ELF-1 (cell line): ENCODE results near the gene MGLL.
A peak's percentile ranks its signal among the peaks of the same experiment; 100 is the strongest.
"Not testable (repeated sequence)": the region's sequence is repeated elsewhere in the genome, so short reads cannot be mapped to it uniquely, and the experiment has no call there.

Experiments
- DNase-seq: peaks from one replicate; pipeline ENCODE4 v3.0.0-alpha.2; 2016; ENCODE audit warnings: low read depth, low spot score

Gene MGLL

DNA sequence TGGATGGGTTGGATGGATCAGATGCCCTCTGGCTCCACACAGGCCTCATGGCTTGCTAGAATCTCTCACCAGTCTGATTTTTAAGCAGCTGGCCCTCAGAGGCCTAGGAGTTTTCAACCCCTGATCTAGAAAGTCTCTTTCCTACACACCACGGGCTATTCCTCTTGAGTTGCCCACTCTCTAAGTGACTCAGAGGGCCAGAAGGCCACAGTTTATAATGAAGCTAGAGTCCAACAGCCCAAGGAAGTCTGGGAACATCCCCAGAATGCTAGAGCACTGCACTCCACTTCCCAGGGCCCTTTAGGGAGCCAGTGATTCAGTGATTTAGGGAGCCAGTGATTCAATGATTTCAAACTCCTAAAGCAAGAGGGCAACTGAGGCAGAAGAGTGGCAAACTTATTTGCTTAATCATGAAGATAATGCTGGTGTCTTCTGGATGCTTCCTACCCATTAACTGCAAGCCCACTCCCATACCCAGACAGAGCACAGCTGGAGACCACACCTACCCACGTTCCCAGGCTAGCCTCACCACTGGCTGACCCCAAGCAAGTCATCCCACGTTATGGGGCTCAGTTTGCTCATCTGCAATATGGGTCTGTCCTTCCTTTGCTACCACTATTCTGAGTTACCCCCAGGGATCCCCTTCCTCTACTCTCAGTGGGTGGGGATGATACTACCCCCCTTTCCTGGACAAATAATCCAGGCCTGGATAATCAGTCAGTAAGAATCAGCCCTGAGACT is 112.8 kb downstream of the MGLL start:
- no peak for DNase-seq

- no peak for DNase-seq
Measured at GRCh38 chr3:127708837-127709236, 113.5 kb downstream of the MGLL start.

GRCh38 chr3:127707851-127708411 is 114.4 kb downstream of the MGLL start:
- DNase-seq = no peak

GRCh38 chr3:127706785-127707351 is 115.4 kb downstream of the MGLL start:
- no peak for DNase-seq

DNA sequence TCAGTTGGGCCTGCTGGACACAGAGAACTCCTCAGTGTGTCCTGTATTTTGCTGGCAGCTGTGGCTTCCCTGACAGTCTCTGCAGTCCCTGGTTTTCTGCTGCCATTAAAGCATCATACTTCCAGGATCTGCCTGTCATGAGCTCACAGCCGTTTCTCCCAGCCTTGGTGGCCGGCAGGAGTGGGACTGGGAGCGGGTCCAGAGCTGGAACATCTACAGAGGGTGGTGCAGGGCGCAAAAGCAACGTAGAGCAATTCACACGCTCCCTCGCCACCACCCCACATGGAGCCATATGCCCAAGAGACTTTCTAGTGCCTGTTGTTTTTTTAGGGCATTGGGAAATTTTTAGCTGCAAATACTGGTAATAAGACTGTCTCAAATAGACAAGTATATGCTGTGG is 116.0 kb downstream of the MGLL start:
- no peak for DNase-seq

GRCh38 chr3:127704840-127705239 is 117.5 kb downstream of the MGLL start:
- DNase-seq = not testable (repeated sequence)

DNA sequence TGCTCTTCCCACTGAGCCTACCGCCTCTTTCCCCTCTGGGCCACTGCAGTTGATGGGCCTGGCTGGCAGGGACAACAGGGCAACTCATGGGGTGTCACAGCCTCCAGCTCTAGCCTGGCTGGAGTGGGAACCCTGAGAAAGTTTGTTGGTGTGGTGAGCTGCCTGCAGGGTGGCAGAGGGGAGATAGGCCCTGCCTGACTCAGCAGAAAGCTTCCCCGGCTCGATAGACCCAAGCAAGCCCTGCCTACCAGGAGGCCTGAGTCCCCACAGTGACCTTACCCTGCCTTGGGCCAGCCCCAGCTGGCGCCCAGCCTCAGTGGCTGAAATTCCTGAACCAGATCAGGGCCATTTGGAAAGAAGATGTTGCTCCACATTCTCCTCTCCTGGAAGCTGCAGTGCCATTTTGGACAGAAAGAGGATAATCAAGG is 120.2 kb downstream of the MGLL start:
- DNase-seq = no peak

GRCh38 chr3:127701280-127701911 is 120.9 kb downstream of the MGLL start:
- DNase-seq = no peak

- no peak for DNase-seq
Measured at GRCh38 chr3:127700406-127700805, 121.9 kb downstream of the MGLL start.

- DNase-seq = no peak
Measured at GRCh38 chr3:127699416-127700300, 122.7 kb downstream of the MGLL start.

- no peak for DNase-seq
Measured at GRCh38 chr3:127698691-127699415, 123.5 kb downstream of the MGLL start.

- DNase-seq = no peak
Measured at GRCh38 chr3:127698286-127698685, 124.0 kb downstream of the MGLL start.

- peak; percentile 74 for DNase-seq
Measured at GRCh38 chr3:127697551-127698240, 124.6 kb downstream of the MGLL start.

DNA sequence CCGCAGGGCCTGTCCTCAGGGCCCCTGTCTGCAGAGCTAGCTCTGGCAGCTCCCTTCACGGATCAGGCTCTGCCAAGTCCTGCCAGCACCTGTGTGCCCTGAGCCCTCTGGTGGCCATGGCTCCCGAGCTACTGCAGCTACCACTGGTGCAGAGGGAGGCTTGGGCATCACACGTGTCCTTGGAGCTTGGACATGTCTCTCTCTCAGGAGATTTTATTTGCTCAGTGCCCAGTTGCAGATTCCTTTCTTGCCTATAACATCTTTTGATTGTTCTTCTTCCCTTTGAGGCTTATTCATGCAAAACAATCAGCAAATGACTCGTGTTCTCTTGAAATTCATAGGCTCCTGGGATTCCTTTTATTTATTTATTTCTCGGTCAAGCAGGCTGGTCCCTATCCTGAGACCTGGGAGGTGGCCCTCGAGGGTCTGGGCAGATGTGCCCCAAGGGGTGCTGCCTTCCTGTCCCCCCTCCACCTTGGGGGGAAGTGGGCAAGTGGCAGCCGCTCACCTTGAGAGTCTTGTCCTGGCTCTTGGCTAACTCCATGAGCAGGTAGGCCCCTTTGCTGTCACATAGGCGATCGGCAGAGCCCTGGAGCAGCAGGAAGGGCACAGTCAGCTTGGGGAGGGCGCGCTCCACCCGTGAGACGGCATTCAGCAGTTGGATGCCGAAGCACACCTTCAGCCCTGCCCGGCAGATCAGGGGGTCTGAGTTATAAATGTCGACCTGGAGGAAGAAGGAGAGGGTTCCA is 127.7 kb downstream of the MGLL start:
- no peak for DNase-seq

DNA sequence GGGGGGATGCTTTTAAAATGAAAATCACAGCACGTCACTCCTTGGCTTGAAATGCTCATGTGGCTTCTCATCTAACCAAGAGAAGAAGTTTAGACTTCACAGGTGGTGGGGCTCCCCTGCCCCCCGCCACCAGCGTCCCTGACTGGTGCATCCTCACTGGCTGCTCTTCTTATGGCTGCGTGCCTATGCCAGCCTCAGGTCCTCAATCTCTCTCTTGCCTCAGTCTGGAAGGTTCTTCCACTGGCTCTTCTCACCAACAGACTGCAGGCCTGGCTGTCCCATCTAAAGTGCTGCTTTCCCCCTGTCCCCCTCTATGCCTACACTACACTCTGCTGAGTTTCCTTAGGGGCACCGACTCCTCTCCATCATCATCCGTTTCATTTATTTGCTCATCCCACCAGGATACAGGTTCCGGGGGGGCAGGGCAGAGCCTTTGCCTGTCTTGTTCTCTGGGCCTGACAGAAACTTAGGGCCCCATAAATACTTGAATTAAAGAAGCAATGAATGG is 128.9 kb downstream of the MGLL start:
- no peak for DNase-seq

- DNase-seq = no peak
Measured at GRCh38 chr3:127692501-127693335, 129.6 kb downstream of the MGLL start.

- DNase-seq = no peak
Measured at GRCh38 chr3:127691974-127692373, 130.3 kb downstream of the MGLL start.

DNA sequence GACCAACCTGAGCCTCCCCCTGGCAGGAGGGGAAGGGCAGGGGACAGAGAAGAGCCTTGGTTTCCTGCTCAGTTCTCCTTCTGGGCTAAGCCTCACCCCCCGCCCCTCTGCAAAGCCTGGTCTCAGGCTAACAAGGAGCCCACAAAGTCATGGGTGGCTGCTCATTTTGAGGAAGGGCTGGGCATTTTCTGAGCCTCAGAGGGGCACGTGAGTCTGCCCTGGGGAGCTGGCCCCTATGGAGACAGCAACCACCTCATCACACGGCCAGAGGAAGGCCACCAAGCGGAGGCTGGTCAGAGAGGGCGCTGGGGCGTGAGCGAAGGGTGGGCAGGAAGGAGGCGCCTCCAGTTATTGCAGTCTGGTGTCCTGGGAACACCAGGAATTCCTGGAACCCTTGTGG is 130.8 kb downstream of the MGLL start:
- DNase-seq = no peak
